GOT3 (cell line): ENCODE data around the gene PMP22.

Experiments
- DNase-seq: peaks from one replicate; lab custom pipeline; 2025; ENCODE audit warnings: mixed read lengths; lab: John Stamatoyannopoulos, UW

PMP22 gene

GRCh38 chr17:15274017-15274416, 8.9 kb upstream of the PMP22 start:
- no peak for DNase-seq

- no peak for DNase-seq
These were observed 8.1 kb upstream of the PMP22 start for GRCh38 chr17:15273141-15273793.

- DNase-seq, result no peak
These were observed 6.6 kb upstream of the PMP22 start for GRCh38 chr17:15271741-15272140.

- no peak for DNase-seq
These were observed 5.7 kb upstream of the PMP22 start for GRCh38 chr17:15270628-15271381.

- no peak for DNase-seq
These were observed 4.6 kb upstream of the PMP22 start for GRCh38 chr17:15269780-15270089.

GRCh38 chr17:15269087-15269779, 4.1 kb upstream of the PMP22 start:
- no peak for DNase-seq

GRCh38 chr17:15268461-15268860, 3.3 kb upstream of the PMP22 start:
- no peak for DNase-seq

GRCh38 chr17:15267996-15268395, 2.9 kb upstream of the PMP22 start:
- DNase-seq, result no peak

- DNase-seq, result no peak
These were observed 1.4 kb upstream of the PMP22 start for GRCh38 chr17:15266325-15267125.

- no peak for DNase-seq
These were observed 584 bp downstream of the PMP22 start for GRCh38 chr17:15264542-15264941.

- DNase-seq, result no peak
These were observed 1.4 kb downstream of the PMP22 start for GRCh38 chr17:15263680-15264079.

GRCh38 chr17:15263206-15263579, 1.9 kb downstream of the PMP22 start:
- peak; percentile 43 for DNase-seq

- no peak for DNase-seq
These were observed 2.6 kb downstream of the PMP22 start for GRCh38 chr17:15262291-15263205.

GRCh38 chr17:15261802-15262290, 3.3 kb downstream of the PMP22 start:
- no peak for DNase-seq

- no peak for DNase-seq
These were observed 3.8 kb downstream of the PMP22 start for GRCh38 chr17:15261258-15261801.

GRCh38 chr17:15260376-15261257, 4.5 kb downstream of the PMP22 start:
- peak; percentile 64 for DNase-seq

GRCh38 chr17:15257796-15258512, 7.2 kb downstream of the PMP22 start:
- no peak for DNase-seq

- DNase-seq, result peak; percentile 42
These were observed 7.8 kb downstream of the PMP22 start for GRCh38 chr17:15257258-15257788.

- no peak for DNase-seq
These were observed 8.4 kb downstream of the PMP22 start for GRCh38 chr17:15256689-15257088.
